ENCODE data around the gene FERMT2.

FERMT2 gene

GRCh38 chr14:52950898-52951680, at the start of gene FERMT2:
TSS of gene FERMT2 (minus strand) at chr14:52951050. CDS start at chr14:52950568, 482 bp downstream.
- Histone ChIP-seq H3K9me3 (ENCODE audit: severe bottlenecking) (no peaks in the 10 kb centered on the region), H3K27ac (ENCODE audit: poor library complexity, severe bottlenecking) (peak within 1 kb of the TSS; percentile 84), H3K27me3 (ENCODE audit: insufficient read depth, poor library complexity, severe bottlenecking) (no peaks in the 10 kb centered on the region), H3K36me3 (ENCODE audit: low read depth) (peaks cover 26% of the 10 kb centered on the region), H3K4me1 (ENCODE audit: insufficient read depth, poor library complexity, severe bottlenecking) (peaks cover 11% of the 10 kb centered on the region), H3K4me3 (ENCODE audit: severe bottlenecking) (peak within 1 kb of the TSS; percentile 91)
- no peak for TF ChIP-seq CTCF (IDR thresholded peaks at IDR 0.05; ENCODE audit: poor library complexity, severe bottlenecking)
- ATAC-seq (ENCODE audit: low read depth) (peak; percentile 84), DNase-seq (ENCODE audit: low spot score) (peak; percentile 90)

- no peaks in the 10 kb centered on the region for H3K36me3 ChIP-seq (ENCODE audit: low read depth)
- H3K4me1 ChIP-seq (ENCODE audit: insufficient read depth, poor library complexity, severe bottlenecking) = no peaks in the 10 kb centered on the region
- H3K27ac ChIP-seq (ENCODE audit: poor library complexity, severe bottlenecking) = no peak overlapping the region
- no peaks in the 10 kb centered on the region for H3K27me3 ChIP-seq (ENCODE audit: insufficient read depth, poor library complexity, severe bottlenecking)
- ATAC-seq (ENCODE audit: low read depth) (no peak), DNase-seq (ENCODE audit: low spot score) (no peak)
- peak; percentile 5 for TF ChIP-seq CTCF (IDR thresholded peaks at IDR 0.05; ENCODE audit: poor library complexity, severe bottlenecking)
- H3K9me3 ChIP-seq (ENCODE audit: severe bottlenecking) = no peaks in the 10 kb centered on the region
- no peak overlapping the region for H3K4me3 ChIP-seq (ENCODE audit: severe bottlenecking)
Measured at GRCh38 chr14:52998376-52999015, 47.6 kb upstream of the FERMT2 start.

- ATAC-seq (ENCODE audit: low read depth) (no peak), DNase-seq (ENCODE audit: low spot score) (no peak)
- no peaks in the 10 kb centered on the region for H3K9me3 ChIP-seq (ENCODE audit: severe bottlenecking)
- H3K4me3 ChIP-seq (ENCODE audit: severe bottlenecking) = no peak overlapping the region
- TF ChIP-seq CTCF (IDR thresholded peaks at IDR 0.05; ENCODE audit: poor library complexity, severe bottlenecking) = no peak
- H3K27ac ChIP-seq (ENCODE audit: poor library complexity, severe bottlenecking) = no peak overlapping the region
- H3K4me1 ChIP-seq (ENCODE audit: insufficient read depth, poor library complexity, severe bottlenecking) = no peaks in the 10 kb centered on the region
- no peaks in the 10 kb centered on the region for H3K27me3 ChIP-seq (ENCODE audit: insufficient read depth, poor library complexity, severe bottlenecking)
- H3K36me3 ChIP-seq (ENCODE audit: low read depth) = no peaks in the 10 kb centered on the region
Measured at GRCh38 chr14:52996493-52996892, 45.6 kb upstream of the FERMT2 start.

- H3K9me3 ChIP-seq (ENCODE audit: severe bottlenecking) = no peaks in the 10 kb centered on the region
Measured at GRCh38 chr14:52995998-52996397, 45.1 kb upstream of the FERMT2 start.

More at GRCh38 chr14:52995998-52996397, 45.1 kb upstream of the FERMT2 start:
- Histone ChIP-seq H3K27me3 (ENCODE audit: insufficient read depth, poor library complexity, severe bottlenecking) (no peaks in the 10 kb centered on the region), H3K4me1 (ENCODE audit: insufficient read depth, poor library complexity, severe bottlenecking) (no peaks in the 10 kb centered on the region), H3K27ac (ENCODE audit: poor library complexity, severe bottlenecking) (no peak overlapping the region), H3K36me3 (ENCODE audit: low read depth) (no peaks in the 10 kb centered on the region), H3K4me3 (ENCODE audit: severe bottlenecking) (no peak overlapping the region)
- DNase-seq (ENCODE audit: low spot score) (no peak), ATAC-seq (ENCODE audit: low read depth) (no peak)
- no peak for TF ChIP-seq CTCF (IDR thresholded peaks at IDR 0.05; ENCODE audit: poor library complexity, severe bottlenecking)

Data from RWPE2 (cell line).